ENCODE measurements around the gene CTAGE8.
"Not testable (repeated sequence)": the region's sequence is repeated elsewhere in the genome, so short reads cannot be mapped to it uniquely, and the experiment has no call there.

The CTAGE8 gene

DNA sequence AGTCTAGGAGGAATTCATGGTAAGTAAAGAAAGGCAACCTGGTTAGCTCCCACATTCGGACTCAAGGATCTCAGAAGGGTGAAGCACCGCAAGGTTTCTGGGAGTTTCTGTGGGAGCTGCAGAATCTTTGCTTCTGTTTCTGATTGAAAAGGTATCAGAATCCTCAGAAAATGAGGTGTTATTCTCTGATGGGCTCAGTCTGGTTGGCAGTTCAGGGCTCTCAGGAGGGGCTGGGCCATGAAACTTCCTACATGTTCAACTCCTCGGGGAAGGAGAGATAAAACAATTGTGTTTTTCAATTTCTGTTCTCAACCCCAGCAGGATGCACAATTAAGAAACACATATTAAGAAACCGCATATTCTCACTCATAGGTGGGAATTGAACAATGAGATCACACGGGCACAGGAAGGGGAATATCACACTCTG is 13.6 kb downstream of the CTAGE8 start:
- no peak overlapping the region for H3K27ac ChIP-seq (ENCODE audit: low read depth, low read length, severe bottlenecking)
- no peaks in the 10 kb centered on the region for H3K9me3 ChIP-seq (ENCODE audit: control insufficient read depth, low read length)
- H3K36me3 ChIP-seq (ENCODE audit: control insufficient read depth, insufficient read depth, low read length): no peaks in the 10 kb centered on the region
- 81 to 98% methylated on average over 3 to 4 of the region's 5 CpGs for WGBS, 2 experiments (ENCODE audit: insufficient coverage in 2 of 2)
- H3K4me3 ChIP-seq (ENCODE audit: extremely low read depth, insufficient read depth, low read length, poor library complexity, severe bottlenecking): no peak overlapping the region
- H3K4me1 ChIP-seq (ENCODE audit: control insufficient read depth, insufficient read depth, low read length, poor library complexity, severe bottlenecking): no peaks in the 10 kb centered on the region

DNA sequence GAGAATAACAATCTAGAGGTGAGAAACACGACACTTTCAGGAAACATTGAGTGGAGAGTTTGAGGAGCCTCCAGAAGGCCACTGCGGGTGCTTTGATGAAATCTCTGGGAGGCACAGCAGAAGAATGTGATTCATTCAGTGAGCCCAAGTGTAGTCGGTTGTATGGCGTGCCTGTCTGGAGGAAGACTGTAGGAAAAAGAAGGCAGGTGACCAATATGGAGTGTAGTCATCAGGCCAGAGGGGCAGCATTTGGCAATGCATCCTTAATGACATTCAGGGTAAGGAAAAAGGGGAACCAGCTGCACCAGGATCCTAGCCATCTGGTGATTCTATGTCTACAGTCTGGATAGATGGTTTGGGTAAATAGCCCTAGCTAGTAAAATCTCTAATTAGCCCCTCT is 16.8 kb downstream of the CTAGE8 start:
- H3K4me1 ChIP-seq (ENCODE audit: control insufficient read depth, insufficient read depth, low read length, poor library complexity, severe bottlenecking); H3K36me3 ChIP-seq (ENCODE audit: control insufficient read depth, insufficient read depth, low read length); H3K9me3 ChIP-seq (ENCODE audit: control insufficient read depth, low read length); H3K27ac ChIP-seq (ENCODE audit: low read depth, low read length, severe bottlenecking); H3K4me3 ChIP-seq (ENCODE audit: extremely low read depth, insufficient read depth, low read length, poor library complexity, severe bottlenecking): not testable (repeated sequence)
- WGBS, 2 experiments (ENCODE audit: insufficient coverage in 2 of 2): no CpG with 5 or more reads among the region's 4 CpGs

- not testable (repeated sequence) for H3K4me3 ChIP-seq (ENCODE audit: extremely low read depth, insufficient read depth, low read length, poor library complexity, severe bottlenecking); H3K9me3 ChIP-seq (ENCODE audit: control insufficient read depth, low read length); H3K4me1 ChIP-seq (ENCODE audit: control insufficient read depth, insufficient read depth, low read length, poor library complexity, severe bottlenecking); H3K27ac ChIP-seq (ENCODE audit: low read depth, low read length, severe bottlenecking); H3K36me3 ChIP-seq (ENCODE audit: control insufficient read depth, insufficient read depth, low read length)
- WGBS, 2 experiments (ENCODE audit: insufficient coverage in 2 of 2): no CpG with 5 or more reads among the region's 1 CpG
These were observed 21.3 kb downstream of the CTAGE8 start for GRCh38 chr7:144247674-144248330.

DNA sequence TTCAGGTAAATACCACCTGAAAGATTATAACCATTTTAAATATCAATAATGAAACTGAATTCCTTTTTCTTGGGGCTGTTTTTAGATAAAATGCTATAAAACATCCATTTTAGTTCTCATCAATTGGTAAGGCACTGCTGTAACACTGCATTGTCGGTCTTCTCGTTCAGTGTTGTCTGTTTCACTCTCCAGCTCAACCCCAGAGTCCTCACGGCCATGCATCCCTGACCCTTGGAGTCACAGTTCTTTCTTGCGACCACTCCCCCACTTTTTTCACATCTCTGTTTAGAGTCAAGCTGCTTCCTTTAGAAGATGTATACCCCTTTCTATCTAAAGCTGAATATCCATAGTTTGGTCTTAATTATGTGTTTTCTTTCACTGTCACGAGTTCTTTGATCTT is 22.1 kb downstream of the CTAGE8 start:
- not testable (repeated sequence) for H3K36me3 ChIP-seq (ENCODE audit: control insufficient read depth, insufficient read depth, low read length); H3K9me3 ChIP-seq (ENCODE audit: control insufficient read depth, low read length); H3K4me3 ChIP-seq (ENCODE audit: extremely low read depth, insufficient read depth, low read length, poor library complexity, severe bottlenecking); H3K4me1 ChIP-seq (ENCODE audit: control insufficient read depth, insufficient read depth, low read length, poor library complexity, severe bottlenecking); H3K27ac ChIP-seq (ENCODE audit: low read depth, low read length, severe bottlenecking)
- WGBS, 2 experiments (ENCODE audit: insufficient coverage in 2 of 2): no CpG with 5 or more reads among the region's 5 CpGs

DNA sequence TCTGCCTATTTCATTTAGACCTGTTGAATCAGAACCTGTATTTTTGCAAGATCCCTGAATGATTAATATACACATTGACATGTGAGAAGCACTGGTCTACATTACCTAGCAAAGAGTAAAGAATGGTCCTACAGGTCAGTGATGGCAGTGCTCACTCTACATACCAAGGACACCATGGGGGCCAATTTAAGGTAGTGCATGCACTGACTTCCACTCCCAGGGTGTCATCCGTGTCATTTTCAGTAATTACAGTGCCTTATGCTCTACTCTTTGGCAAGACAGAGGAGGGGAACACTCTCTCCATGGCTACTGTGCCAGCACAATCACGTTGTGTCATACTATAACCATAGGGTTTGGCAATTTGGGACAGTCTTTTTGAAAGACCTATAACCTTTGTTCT is 23.7 kb downstream of the CTAGE8 start:
- not testable (repeated sequence) for H3K9me3 ChIP-seq (ENCODE audit: control insufficient read depth, low read length); H3K27ac ChIP-seq (ENCODE audit: low read depth, low read length, severe bottlenecking)
- WGBS, 2 experiments (ENCODE audit: insufficient coverage in 2 of 2): no CpG with 5 or more reads among the region's 2 CpGs

GRCh38 chr7:144239365-144239764 is 29.7 kb downstream of the CTAGE8 start, which contains the start of gene OR2A42:
OR2A42 (minus strand) TSS chr7:144239605; CDS start chr7:144232843, 6,762 bp downstream.
- H3K27ac ChIP-seq (ENCODE audit: low read depth, low read length, severe bottlenecking); H3K4me3 ChIP-seq (ENCODE audit: extremely low read depth, insufficient read depth, low read length, poor library complexity, severe bottlenecking); H3K9me3 ChIP-seq (ENCODE audit: control insufficient read depth, low read length); H3K36me3 ChIP-seq (ENCODE audit: control insufficient read depth, insufficient read depth, low read length); H3K4me1 ChIP-seq (ENCODE audit: control insufficient read depth, insufficient read depth, low read length, poor library complexity, severe bottlenecking): not testable (repeated sequence)
- whole genome bisulfite sequencing, 2 experiments (ENCODE audit: insufficient coverage in 2 of 2): no CpG with 5 or more reads among the region's 2 CpGs

More for the DNA sequence above, 23.7 kb downstream of the CTAGE8 start:
- not testable (repeated sequence) for H3K36me3 ChIP-seq (ENCODE audit: control insufficient read depth, insufficient read depth, low read length); H3K4me1 ChIP-seq (ENCODE audit: control insufficient read depth, insufficient read depth, low read length, poor library complexity, severe bottlenecking); H3K4me3 ChIP-seq (ENCODE audit: extremely low read depth, insufficient read depth, low read length, poor library complexity, severe bottlenecking)

DNA sequence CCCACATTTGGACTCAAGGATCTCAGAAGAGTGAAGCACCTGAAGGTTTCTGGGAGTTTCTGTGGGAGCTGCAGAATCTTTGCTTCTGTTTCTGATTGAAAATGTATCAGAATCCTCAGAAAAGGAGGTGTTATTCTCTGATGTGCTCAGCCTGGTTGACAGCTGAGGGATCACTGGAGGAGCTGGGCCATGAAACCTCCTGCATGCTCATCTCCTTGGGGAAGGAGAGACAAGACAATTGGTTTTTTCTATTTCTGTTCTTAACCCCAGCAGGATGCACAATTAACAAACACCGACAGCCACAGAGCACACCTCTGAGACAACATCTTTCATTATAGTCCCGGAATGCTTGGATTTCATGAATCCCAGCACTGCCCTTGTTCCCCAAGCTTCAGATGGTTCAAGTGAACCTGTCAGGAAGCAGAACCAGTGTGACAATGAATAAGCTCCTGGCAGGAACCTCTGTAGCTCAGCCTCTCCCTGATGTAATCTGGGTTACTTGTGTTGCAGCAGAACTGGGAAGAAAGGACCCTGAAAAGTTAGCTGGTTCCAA is 30.5 kb downstream of the CTAGE8 start:
- 33% methylated on average over 1 of the region's 2 CpGs; no CpG with 5 or more reads in 1 of the 2 experiments for WGBS, 2 experiments (ENCODE audit: insufficient coverage in 2 of 2)
- not testable (repeated sequence) for H3K4me1 ChIP-seq (ENCODE audit: control insufficient read depth, insufficient read depth, low read length, poor library complexity, severe bottlenecking); H3K9me3 ChIP-seq (ENCODE audit: control insufficient read depth, low read length); H3K36me3 ChIP-seq (ENCODE audit: control insufficient read depth, insufficient read depth, low read length); H3K27ac ChIP-seq (ENCODE audit: low read depth, low read length, severe bottlenecking); H3K4me3 ChIP-seq (ENCODE audit: extremely low read depth, insufficient read depth, low read length, poor library complexity, severe bottlenecking)

GRCh38 chr7:144233039-144233438 is 36.0 kb downstream of the CTAGE8 start:
- H3K9me3 ChIP-seq (ENCODE audit: control insufficient read depth, low read length); H3K36me3 ChIP-seq (ENCODE audit: control insufficient read depth, insufficient read depth, low read length); H3K4me3 ChIP-seq (ENCODE audit: extremely low read depth, insufficient read depth, low read length, poor library complexity, severe bottlenecking); H3K27ac ChIP-seq (ENCODE audit: low read depth, low read length, severe bottlenecking); H3K4me1 ChIP-seq (ENCODE audit: control insufficient read depth, insufficient read depth, low read length, poor library complexity, severe bottlenecking): not testable (repeated sequence)
- WGBS, 2 experiments (ENCODE audit: insufficient coverage in 2 of 2): no CpG with 5 or more reads among the region's 1 CpG

DNA sequence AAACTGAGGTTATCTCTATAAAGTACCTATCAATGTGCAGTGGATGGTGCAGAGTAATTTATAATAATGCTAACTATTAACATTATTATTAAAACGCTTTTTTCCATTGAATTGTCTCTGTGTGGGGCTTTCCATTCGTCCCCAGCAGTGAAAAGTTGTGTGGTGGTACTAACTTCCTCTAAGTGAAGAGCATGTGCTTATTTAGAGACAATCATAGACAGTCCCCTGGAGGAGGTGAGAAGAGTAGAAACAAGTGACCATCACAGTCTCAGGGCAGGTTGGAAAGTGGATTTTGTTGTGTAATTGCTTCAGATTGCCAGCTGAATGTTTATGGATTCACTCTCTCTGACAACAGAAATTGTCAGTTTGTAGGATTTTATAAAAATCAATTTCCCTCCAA is 38.1 kb downstream of the CTAGE8 start:
- H3K4me1 ChIP-seq (ENCODE audit: control insufficient read depth, insufficient read depth, low read length, poor library complexity, severe bottlenecking); H3K9me3 ChIP-seq (ENCODE audit: control insufficient read depth, low read length); H3K36me3 ChIP-seq (ENCODE audit: control insufficient read depth, insufficient read depth, low read length); H3K4me3 ChIP-seq (ENCODE audit: extremely low read depth, insufficient read depth, low read length, poor library complexity, severe bottlenecking); H3K27ac ChIP-seq (ENCODE audit: low read depth, low read length, severe bottlenecking): not testable (repeated sequence)
- WGBS, 2 experiments (ENCODE audit: insufficient coverage in 2 of 2): no CpG with 5 or more reads among the region's 2 CpGs

DNA sequence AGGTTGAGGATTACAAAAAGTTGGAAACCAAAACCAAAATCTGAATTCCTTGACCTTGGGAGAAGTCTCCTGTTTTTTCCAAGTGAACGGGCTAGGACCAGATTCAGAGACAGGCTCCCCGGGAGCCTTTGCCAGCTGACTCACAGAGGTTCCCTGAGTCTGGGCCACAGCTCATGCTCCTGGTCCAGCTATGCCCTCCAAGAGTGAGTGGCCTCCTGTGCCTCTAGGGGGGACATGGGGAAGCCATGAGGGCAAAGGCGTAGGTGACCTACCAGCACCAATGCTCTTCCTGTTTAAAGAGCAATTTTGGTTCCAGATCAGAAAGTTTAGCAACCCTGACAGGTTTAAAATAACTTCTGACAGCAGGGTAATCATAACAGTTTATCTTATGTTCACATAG is 40.3 kb downstream of the CTAGE8 start:
- not testable (repeated sequence) for H3K27ac ChIP-seq (ENCODE audit: low read depth, low read length, severe bottlenecking); H3K4me3 ChIP-seq (ENCODE audit: extremely low read depth, insufficient read depth, low read length, poor library complexity, severe bottlenecking); H3K9me3 ChIP-seq (ENCODE audit: control insufficient read depth, low read length); H3K4me1 ChIP-seq (ENCODE audit: control insufficient read depth, insufficient read depth, low read length, poor library complexity, severe bottlenecking); H3K36me3 ChIP-seq (ENCODE audit: control insufficient read depth, insufficient read depth, low read length)
- WGBS, 2 experiments (ENCODE audit: insufficient coverage in 2 of 2): 86 to 100% methylated on average over 1 of the region's 3 CpGs

GRCh38 chr7:144226866-144227265 is 42.2 kb downstream of the CTAGE8 start:
- 89% methylated on average over 1 of the region's 4 CpGs; no CpG with 5 or more reads in 1 of the 2 experiments for WGBS, 2 experiments (ENCODE audit: insufficient coverage in 2 of 2)
- not testable (repeated sequence) for H3K4me1 ChIP-seq (ENCODE audit: control insufficient read depth, insufficient read depth, low read length, poor library complexity, severe bottlenecking); H3K4me3 ChIP-seq (ENCODE audit: extremely low read depth, insufficient read depth, low read length, poor library complexity, severe bottlenecking); H3K27ac ChIP-seq (ENCODE audit: low read depth, low read length, severe bottlenecking); H3K9me3 ChIP-seq (ENCODE audit: control insufficient read depth, low read length); H3K36me3 ChIP-seq (ENCODE audit: control insufficient read depth, insufficient read depth, low read length)
